NCI-H226 (cell line): Measurements from ENCODE around the gene AFMID.

ENCODE experiments used
- DNase-seq: peaks from one replicate; pipeline ENCODE4 v3.0.0-alpha.2; 2015

Gene AFMID

DNA sequence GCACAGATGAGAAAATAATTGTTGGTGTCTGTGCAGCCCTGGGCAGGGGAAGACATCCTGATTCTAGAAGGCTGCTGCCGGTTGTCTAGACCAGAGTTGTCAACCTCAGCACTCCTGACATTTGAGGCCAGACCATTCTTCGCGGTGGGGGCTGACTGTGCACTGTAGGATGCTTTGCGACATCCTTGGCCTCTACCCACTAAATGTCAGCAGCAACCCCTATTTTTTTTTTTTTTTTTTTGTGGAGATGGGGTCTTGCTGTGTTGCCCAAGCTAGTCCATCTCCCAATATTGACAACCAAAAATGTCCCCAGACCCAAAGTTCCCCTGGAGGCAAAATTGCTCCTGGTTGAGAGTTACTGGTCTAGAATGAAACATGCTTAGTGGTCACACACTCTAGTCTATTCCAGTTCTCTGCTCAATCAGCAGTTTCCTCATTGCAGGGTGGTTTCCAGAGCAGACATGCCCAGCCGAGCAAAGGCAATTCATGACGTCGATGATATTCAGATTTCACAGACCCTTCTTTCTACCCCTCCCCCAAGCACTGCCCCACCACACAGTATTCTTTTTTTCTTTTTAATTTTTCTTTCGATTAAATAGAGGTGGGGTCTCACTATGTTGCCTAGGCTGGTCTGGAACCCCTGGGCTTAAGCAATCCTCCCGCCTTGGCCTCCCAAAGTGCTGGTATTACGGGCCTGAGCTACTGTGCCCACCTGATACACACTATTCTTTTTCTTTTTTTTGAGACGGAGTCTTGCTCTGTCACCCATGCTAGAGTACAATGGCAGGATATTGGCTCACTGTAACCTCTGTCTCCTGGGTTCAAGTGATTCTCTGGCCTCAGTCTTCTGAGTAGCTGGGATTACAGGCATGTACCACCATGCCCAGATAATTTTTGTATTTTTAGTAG, 32.0 kb upstream of the AFMID start:
- DNase-seq = no peak

DNA sequence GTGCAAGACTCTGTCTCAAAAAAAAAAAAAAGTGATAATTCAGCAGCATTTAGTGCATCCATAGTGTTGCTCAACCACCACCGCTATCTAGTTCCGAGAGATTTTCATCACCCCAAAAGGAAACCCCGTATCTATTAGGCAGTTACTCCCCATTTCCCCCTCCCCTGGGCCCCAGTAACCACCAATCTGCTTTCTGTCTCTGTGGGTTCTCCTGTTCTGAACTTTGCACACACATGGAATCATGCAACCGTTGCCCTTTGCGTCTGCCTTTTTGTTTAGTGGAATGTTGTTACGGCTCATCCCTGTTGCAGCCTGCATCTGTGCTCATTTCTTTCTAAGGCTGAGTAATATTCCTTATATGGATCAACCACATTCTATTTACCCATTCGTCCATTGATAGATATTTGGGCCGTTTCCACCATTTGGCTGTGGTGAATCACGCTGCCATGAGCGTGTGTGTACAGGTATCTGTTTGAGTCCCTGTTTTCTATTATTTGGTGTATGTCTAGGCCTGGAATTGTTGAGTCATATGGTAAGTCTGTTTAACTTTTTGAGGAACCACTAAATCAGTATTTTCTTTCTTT, 27.5 kb upstream of the AFMID start:
- DNase-seq = no peak

DNA sequence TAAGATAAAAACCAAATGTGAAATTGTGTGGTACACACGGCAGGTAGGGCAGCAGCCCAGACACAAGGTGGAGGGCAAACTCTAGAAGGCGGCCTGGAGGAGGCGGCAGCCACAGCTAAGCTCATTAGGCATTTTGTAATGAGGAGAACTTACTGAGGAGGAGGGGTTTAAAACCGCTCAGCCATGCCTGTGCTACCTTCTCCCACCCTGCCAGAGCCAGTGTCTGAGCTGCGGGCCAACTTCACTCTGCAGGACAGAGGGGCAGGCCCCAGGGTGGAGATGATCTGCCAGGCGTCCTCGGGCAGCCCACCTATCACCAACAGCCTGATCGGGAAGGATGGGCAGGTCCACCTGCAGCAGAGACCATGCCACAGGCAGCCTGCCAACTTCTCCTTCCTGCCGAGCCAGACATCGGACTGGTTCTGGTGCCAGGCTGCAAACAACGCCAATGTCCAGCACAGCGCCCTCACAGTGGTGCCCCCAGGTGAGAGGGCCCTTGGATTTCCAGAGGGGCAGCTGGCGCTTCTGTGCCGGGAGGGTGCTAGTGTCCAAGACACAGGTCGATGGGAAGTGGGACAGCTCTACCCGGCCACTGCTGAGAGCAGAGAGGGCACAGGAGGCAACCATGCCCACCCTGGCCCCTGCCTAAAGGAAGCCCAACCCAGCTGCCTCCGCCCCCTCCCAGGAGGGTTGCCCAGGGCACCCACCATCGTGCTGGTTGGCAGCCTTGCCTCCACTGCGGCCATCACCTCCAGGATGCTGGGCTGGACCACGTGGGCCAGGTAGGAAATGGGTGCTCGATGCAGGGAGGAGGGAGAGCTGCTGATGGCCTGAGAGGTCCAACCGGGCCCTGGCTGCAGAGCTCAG, 23.0 kb upstream of the AFMID start:
- no peak for DNase-seq

DNA sequence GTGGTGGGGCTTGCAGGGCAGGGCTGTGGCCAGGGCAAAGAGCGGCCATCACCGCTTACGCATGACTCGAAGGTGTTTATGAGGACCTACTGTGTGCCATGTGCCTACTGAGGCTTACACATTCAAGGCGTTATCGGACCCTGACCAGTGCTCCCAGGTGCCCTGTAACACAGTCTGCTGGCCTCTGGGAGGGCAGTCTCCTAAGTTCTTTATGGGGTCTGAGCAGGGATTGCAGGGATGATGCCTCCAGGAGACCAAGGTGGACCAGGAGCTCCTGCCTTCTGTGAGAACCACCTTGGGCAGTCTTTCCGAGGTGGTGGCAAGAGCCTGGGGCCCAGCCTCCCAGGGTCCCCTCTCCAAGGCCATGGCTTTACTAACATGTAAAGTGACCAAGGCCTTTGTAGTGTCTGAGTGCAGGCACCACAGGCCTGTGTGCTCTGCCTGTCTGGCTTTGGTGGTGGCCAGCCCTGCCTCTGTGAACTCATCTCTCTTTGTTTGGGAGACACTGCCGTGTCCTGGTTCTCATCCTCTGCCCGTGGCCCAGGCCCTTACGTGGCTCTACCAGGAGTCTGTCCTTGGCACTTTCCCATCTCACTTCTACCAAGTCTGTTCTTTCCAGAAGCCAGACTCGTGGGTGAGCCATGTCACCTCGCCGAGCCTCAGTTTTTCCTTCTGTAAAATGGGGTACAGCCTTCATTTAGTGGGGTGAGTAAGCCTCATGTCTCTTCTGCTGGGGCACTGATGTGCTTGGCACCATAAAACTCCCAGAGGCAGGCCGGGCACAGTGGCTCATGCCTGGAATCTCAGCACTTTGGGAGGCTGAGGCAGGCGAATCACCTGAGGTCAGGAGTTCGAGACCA, 22.2 kb upstream of the AFMID start:
- no peak for DNase-seq

DNA sequence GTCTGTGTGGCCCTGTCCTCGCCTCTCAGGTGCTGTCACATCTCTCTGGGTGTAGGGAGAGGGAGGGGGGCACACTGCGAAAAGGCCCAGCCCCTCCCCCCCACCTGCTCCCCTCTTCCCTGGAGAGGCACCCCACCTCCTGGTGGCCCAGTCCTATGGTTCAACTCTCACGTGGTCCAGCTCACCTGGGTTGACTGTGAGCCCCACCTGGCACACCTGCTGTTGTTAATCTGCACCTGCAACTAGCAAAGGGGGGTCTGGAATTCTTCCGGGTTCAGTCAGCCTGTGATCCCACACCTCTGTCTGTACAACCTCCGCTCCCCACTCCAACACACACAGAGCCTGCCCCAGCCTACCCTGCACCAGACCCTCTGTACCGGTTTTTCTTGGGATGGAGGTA, 20.7 kb upstream of the AFMID start:
- DNase-seq = no peak

DNA sequence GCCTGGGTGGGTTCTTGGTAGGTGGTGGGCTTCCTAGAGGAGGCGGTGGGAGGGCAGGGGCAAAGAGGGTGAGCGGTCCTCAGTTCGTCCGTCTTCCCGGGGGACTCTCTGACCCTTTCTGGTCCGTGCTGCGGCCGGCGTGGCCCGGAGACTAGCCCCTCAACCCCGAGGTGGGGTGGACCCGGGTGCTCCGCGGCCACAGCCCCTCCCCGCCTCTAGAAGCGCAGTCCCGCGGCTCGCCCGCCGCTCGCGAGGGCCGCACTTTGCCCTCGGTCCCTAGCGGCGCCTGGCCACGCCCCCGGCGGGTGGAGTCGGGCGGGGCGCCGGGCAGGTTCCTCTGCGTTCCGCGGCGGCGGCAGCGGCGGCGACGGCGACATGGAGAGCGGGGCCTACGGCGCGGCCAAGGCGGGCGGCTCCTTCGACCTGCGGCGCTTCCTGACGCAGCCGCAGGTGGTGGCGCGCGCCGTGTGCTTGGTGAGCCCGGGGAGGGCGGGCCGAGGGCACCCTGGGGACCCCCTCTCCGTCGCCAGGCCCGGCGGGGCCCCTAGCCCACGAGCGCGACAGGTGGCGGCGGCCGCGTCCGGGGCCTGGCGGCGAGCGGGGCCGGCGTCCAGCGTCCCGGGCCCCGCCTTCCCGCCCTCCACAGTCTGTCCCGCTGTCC, 18.8 kb upstream of the AFMID start, which contains the start of gene SYNGR2:
Gene SYNGR2, plus strand, starts transcription at position 340 of the 661 bp plus-strand sequence. Its CDS starts 36 bp downstream, at position 376.
- DNase-seq = peak; percentile 74

DNA sequence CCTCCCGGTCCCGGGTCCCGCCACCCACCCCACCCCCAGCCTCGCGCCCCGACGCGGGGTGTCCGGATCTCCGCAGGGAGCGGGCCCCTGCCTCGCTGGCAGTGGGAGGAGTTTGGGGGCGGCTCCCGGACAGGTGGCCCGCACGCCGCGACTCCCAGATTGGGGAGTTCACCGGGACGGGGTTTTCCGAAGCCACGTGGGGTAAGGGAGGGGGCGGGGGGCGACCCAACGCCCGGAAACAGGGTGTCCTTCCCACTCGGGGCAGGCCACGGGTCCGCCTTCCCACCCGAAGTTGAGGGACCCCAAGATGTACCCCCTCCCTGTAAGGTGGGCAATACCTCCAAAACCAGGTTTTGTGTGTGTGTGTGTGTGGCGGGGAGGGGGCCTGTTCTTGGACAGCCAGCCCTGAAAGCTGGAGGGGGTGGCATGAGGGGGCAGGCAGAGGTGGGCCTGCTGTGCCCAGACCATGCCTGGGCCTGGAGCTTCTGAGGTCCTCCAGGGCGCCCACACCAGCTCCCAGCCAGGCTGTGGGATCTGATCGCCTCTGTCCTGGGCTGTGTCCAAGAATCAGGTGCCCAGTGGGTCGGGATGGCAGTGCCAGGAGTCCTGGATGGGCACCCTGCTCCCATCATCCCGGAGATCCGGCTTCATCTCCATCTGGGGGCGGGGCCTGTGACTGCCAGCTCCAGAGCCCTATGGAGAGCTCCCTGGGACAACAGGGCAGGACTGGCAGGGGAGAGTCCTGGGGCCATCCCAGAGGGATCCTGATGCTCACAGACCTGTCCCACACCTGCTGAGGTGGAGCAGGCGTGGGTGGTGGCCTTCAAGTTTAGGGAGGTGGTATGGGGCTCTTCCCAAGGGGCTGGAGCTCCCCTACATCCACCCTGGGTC, 18.0 kb upstream of the AFMID start:
- peak; percentile 79 for DNase-seq

DNA sequence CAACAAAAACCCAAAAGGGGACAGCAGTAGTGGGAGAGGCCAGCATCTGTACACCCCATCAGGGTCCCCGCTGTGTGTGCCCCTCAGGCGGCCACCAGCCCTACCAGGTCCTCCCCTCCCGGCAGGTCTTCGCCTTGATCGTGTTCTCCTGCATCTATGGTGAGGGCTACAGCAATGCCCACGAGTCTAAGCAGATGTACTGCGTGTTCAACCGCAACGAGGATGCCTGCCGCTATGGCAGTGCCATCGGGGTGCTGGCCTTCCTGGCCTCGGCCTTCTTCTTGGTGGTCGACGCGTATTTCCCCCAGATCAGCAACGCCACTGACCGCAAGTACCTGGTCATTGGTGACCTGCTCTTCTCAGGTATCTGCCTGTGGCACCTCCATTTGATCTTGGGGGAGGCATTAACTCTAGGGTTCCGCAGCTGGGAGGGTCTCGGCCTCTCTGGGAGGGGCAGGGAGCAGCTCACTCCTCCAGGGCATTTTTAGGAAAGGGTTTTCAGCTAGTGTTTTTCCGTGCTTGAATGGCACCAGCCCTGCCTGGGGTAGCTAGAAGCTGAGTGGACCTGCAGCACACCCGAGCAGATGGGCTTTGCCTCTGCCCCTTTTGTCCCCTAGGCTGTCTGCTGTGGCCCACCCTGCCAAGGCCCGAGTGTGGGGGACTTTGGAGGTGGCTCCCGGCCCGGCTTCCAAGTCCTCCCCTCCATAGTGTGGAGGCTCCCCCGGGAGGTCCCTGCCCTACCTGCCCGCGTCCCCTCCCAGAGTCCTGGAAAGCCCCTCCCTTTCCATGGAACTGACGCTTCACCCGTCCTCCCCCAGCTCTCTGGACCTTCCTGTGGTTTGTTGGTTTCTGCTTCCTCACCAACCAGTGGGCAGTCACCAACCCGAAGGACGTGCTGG, 16.2 kb upstream of the AFMID start:
- no peak for DNase-seq

DNA sequence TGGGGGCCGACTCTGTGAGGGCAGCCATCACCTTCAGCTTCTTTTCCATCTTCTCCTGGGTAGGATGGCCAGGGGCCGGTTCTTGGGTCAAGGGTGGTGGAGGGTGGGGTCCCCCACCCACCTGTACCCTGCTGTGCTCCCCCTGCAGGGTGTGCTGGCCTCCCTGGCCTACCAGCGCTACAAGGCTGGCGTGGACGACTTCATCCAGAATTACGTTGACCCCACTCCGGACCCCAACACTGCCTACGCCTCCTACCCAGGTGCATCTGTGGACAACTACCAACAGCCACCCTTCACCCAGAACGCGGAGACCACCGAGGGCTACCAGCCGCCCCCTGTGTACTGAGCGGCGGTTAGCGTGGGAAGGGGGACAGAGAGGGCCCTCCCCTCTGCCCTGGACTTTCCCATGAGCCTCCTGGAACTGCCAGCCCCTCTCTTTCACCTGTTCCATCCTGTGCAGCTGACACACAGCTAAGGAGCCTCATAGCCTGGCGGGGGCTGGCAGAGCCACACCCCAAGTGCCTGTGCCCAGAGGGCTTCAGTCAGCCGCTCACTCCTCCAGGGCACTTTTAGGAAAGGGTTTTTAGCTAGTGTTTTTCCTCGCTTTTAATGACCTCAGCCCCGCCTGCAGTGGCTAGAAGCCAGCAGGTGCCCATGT, 15.4 kb upstream of the AFMID start:
- DNase-seq = peak; percentile 12

DNA sequence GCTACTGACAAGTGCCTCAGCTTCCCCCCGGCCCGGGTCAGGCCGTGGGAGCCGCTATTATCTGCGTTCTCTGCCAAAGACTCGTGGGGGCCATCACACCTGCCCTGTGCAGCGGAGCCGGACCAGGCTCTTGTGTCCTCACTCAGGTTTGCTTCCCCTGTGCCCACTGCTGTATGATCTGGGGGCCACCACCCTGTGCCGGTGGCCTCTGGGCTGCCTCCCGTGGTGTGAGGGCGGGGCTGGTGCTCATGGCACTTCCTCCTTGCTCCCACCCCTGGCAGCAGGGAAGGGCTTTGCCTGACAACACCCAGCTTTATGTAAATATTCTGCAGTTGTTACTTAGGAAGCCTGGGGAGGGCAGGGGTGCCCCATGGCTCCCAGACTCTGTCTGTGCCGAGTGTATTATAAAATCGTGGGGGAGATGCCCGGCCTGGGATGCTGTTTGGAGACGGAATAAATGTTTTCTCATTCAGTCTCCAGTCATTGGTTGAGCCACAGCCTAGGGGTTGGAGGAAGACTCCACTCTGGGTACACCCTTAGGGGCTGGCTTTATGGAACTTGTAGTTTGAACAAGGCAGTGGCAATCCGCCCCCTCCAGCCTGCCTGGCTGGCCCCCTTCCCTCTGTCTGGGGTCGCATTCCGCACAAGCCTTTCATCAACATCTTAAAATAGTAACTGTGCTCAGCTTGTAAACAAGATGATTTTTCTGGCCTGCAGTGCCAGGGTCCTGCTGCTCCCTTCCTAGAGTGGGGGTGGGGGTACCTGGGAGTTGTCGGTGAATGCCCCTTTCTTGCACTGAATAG, 14.7 kb upstream of the AFMID start:
- peak; percentile 40 for DNase-seq

DNA sequence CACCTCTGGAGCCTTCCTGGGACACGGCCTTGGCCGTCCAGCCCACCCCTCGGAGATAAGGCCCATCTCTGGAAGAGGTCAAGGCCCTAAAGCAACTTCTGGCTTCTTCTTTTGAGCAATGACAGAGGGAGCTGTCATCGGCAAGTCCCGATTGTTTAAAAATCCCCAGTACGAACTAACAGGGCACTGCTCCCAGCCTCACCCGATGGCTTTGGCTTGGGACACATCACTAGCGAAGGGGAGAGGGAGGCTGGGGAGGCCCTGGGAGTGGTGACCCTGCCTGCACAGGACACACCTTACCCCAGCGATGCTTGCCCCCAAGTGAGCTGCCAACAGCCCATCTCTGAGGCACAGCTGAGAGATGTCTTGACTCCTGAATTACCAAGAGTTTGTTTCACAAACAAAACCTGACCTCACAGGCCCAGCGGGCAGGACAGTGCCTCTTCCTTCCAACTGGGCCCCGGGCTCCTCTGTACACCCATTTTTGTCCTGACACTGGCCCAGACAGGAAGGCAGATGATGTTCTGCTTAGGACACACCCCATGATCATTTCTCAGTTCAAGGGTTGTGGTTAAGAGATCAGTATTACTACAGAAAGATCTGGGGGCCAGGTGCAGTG, 14.0 kb upstream of the AFMID start:
- no peak for DNase-seq

DNA sequence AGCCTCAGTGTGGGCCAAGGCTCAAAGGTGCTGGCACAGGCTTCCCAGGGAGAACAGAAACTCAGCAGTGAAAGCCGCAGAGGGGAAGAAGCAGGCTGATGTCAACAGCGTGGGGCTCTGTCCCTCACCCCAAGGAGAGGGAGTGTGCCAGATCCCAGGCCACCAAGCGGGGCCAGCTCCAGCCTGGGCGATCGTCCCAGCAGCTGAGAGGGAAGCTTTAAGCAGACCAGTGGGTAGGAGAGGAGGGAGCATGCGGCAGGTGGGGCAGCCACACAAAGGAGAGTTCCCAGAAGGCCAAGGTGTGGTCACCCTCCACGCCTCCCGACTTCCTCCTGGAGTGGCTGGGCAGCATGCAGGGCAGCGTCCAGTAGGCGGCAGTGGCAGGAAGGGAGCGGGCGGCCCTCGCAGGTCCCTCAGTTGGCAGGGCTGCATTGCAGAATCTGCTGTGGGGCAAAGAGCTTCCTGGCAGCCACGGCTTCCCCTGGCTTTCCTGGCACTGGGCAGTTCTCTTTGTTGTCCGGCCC, 12.8 kb upstream of the AFMID start:
- DNase-seq = no peak

DNA sequence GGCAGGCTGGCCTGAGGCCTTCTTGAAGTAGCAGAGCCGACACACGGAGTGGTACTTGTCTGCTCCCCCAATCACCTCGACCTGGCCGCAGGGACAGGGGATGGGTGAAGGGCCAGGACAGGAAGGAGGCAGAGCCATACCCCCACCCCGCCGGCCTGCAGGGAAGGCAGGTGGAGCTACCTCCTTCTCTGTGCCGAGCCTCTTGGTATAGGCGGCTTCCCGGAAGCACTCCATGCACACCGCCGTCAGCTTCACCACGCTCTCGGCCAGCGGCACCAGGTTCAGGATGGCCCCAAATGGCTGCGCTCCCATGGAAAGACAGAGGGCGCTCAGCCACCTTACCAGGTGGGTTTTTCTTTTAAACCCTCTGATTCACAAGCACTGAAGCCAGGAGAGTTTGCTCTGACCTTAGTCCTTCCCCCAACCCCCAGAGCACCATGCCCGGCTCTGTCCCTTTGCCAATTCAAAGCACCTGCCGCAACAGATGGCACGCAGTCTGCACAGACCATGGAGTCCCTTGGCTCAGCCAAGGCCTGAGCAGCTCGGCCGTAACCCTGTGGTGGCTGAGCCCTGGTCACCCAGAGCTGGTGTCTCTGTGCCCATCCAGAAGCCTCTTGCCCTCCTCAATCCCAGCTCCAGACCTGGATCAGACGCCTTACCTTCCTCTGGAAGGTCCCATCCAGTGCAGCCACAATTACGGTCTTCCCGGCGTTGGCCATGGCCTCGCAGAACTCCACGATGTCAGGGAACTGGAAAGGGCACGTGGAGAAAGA, 12.1 kb upstream of the AFMID start:
- DNase-seq = no peak

DNA sequence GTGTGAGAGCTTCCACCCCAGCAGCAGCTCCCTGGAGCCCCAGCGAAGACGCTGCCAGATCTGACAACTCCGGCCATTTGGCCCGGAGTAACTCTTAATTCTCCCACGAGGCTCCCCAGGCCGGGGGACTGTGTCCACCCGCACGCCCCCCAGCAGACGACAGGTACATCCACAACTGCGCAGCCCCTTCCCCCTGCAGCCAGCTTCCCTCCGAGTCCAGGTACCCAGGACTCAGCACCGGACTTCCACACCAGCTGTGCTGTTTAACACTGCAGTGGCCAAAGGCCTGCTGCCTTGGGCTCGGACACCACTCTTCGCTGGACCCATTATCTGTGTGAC, 11.6 kb upstream of the AFMID start:
- no peak for DNase-seq

DNA sequence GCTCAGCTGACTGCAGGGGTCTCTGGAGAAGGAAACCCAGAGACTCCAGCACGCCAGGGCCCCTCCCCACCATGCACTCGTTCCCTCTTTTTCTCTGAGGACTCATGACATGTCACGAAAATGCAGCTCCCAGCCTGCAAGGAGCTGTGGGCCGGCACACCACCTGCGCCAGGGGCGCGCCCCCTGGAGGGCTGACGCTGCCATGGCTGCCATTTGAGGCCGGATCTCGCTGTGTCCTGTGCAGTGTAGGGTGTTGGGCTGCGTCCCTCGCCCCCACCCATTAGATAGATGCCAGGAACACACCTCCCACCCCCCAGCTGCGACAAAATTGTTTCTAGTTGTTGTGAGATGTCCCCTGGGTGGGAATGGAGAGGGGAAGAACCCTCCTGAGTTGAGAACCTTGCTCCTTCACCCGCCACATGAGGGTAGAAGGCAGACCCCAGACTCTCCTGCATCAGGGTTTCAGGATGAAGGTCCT, 10.6 kb upstream of the AFMID start:
- no peak for DNase-seq

DNA sequence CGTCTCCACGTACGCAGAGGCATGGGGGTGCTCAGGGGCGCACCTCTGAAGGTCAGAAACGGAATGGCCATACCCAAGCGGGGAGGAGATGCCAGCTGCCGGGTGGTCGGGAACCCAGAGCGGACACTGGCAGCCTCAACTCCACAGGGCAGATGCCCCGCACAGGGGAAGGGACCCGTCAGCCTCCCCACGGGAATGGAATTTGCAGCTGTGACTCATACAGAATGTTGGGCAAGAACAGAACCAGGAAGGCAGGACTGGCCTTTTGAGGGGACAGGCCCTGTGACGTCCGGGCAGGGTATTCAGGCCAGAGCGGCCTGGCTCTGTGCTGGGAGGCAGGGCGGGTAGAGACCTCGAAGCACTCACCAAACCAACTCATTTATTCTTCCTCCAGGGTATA, 7.8 kb upstream of the AFMID start:
- no peak for DNase-seq

DNA sequence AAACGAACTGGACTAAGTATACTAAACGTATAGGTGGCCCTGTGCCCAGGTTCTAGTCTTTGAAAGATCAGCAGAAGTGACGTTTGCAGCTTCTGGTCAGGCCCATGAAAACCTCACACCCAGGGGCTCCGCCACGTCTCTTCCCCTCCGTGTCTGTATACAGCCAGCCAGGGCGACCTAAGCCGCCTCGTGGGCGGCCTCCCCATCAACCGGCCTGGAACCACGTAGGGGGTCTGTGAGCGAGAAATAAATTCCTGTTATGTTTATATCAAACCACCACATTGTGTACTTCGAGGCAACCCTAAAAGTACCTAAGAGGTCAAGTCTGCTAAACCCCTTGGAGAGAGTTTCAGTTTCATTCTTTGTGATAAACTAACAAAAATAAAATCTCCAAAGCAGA, 7.1 kb upstream of the AFMID start:
- no peak for DNase-seq
